Renal pelvis (tissue), 4 donors: Measurements from ENCODE around the gene PLA2G4F. TPM values are rescaled to one million over a fixed set of nuclear protein-coding genes. Genes with fewer than 3 reads are reported as not detected.

Experiments used
- DNase-seq: peaks from one replicate; pipeline ENCODE4 v3.0.0-alpha.2; 2013
- polyA plus RNA-seq, 3 donors: library from polyadenylated mRNA; unstranded; fragments of 120-200 nt; gene quantifications; one replicate each; pipeline ENCODE4 v1.2.1, GENCODE V29; 2013; ENCODE audit not compliant: insufficient read length in 3 of 3

The PLA2G4F gene
- polyA plus RNA-seq, 3 donors: 24.5 to 37.4 (median 35.3) TPM

DNA sequence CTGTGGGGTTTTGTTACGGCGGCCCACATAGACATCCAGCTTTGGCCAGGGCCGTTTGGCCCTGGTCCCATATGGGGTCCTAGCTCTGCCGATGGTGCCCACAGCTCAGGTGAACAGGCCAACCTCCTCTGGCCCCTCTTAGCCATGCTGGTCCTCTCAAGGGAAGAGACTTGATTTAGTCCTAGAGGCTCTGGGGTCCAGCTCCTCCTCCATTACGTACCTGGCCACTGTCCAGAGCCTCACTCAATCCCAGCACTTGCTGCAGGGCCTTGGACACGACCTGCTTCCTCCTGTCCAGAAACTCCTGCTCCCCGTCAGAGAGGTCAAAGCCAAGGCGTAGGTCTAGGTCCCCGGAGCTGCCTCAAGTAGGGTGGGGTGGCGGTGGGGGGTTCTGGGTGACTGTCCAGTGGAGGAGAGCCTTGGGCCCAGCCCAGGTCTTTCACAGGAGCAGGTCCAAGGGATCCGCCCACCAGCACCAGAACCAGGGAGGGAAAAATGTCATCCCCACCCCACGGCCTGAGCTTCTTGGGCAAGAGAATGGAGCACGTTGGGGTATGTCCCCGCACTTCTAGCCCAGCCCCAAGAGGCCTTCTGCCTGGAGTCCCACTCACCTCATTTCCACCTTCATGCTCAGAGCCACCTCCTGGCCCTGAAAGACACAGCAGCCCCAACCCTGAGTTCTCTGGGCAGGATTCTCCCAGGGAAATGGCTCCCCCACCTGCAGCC is 6.8 kb downstream of the PLA2G4F start:
- DNase-seq: no peak

DNA sequence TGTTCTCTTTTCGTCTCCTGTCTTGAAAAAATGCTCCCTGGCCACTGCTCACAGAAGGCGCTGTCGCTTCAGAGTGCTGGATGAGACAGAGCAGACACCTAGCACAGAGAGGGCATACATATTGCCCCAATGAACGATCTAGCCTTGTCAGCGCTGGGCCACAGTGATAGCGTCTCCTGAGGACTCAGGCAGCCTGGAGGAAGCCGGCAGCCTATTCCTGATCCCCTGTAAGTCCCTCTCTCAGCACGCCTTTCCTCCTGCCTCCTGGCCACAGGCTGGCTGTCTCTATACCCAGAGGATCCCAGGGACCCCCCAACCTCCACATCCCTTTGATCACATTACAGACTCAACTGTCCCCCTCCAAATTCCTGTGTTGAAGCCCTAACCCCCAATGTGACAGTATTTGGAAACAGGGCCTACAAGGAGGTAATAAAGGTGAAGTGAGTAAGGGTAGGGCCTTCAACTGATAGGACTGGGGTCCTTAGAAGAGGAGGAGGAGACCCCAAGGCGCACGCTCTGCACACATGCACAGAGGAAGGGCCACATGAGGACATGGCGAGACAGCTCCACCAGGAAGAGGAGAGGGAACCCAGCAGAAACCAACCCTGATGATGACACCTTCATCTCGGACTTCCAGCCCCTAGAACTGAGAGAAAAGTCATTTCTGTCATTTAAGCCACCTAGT is 7.5 kb downstream of the PLA2G4F start:
- DNase-seq: no peak

DNA sequence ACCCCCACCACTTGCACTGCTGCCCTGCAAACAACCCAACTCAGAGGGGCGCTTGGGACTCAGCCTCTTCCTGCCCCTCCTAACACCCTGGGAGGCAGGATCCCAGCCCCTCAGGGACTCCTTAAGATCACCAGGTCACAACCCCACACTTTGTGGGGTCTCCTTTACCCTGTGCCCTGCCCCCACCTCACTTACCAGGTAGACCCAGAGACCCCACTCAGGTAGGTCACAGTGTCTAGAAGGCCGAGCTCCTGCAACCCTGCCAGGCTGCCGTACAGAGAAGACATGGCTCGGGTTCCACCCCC is 9.1 kb downstream of the PLA2G4F start:
- DNase-seq: no peak

DNA sequence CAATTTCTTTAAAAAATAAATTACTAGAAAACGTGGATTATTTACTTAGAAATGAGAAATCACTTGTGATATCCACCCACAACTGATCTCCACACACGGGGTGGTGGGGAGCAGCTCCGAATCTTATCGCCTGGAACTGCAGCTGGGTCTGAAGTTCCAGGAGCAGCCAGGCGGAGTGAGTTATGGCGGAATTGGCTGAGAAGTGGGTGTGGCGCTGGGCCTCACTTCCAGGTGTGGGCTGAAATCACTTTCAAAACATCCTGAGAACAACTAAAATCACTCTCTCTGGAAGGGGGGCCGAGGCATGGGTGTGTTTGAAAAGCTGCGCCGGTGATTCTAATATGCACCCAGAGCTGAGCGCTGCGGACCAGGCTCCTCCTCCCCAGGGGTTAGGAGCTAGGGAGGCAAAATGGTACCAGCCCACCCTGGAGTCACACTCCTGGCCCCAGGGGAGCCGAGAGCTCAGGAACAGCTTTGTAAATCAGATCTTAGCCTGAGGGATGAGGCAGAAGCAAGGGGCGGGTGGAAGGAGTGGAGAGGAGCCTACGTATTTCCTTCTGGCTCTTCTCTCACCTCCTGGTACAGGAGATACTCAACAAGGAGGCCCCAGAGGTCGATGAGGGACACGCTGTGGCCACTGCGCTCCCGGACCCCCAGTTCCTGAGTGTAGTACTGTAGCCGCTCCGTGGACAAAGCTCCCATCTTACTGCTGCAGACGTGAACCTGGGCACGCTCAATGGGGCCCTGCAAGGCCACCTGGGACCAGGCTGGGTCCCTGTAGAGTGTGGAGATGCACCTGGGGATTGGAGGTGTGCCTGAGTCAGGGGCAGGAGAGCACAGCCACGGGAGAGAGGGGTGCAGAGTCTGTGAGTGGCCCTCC is 9.6 kb downstream of the PLA2G4F start:
- no peak for DNase-seq

DNA sequence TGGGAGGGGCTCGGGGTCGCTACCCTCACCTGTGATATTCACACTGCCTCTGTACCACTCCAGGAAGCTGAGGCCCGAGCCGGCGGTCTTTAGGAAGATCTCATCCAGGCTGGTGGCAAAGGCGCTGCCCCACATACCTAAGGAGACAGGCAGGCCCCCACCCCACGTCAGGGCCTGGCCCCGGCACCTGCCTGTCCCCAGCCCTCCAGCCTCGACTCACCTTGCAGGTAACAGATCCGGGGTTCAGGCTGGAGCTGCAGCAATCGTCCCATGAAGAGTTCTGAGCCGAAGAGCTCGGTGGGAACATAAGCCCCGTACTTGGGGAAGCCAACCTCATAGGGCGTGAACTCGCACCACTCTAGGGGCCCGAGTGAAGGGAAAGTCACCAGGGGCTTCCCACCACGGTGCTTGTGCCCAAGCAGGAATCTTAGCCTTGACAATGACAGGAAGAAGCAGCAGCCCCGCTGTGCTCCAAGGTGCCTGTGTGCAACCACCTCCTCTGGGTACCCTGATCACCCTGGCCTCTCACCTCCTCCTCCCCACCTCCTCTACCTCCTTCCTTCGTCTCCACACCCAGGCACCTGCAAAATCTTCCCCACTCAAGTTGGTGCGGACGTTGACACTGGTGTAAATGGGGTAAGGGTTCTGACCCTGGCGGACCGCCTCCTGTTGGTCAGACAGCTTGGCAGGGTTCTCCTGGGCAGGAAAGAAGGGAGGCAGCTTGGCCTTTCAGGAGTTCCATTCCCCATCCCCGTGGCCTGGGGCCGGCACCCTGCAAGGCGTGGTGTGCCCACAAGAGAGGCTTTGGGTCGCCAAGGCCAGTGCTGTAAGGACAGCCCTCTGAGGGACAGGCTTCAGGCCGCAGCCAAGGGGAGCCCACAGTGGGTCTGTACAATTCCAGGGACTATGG is 10.6 kb downstream of the PLA2G4F start:
- DNase-seq: no peak

DNA sequence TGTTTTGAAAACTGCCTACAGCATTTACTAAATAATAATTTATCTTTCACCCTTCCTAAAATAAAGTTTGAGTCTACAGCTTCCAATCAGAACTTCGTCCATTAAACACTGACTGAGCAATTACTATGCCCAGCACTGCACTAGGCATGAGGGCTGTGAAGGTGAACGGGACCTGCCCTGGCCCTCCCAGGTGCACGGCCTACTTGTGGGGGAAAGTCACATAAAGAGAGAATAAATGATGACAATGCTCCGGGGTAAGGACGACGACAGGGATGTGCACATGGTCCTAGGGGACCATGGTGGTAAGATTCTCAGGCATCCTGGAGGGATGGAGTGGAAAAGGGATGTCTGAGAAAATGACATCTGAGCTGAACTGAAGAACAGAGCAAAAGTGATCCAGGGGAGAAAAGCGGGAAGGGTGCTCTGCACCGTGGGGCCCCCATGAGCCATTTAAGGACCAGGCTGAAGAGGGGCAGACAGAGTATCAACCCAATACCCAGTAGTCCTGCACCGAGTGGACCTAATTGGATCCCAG is 11.5 kb downstream of the PLA2G4F start:
- DNase-seq: no peak

DNA sequence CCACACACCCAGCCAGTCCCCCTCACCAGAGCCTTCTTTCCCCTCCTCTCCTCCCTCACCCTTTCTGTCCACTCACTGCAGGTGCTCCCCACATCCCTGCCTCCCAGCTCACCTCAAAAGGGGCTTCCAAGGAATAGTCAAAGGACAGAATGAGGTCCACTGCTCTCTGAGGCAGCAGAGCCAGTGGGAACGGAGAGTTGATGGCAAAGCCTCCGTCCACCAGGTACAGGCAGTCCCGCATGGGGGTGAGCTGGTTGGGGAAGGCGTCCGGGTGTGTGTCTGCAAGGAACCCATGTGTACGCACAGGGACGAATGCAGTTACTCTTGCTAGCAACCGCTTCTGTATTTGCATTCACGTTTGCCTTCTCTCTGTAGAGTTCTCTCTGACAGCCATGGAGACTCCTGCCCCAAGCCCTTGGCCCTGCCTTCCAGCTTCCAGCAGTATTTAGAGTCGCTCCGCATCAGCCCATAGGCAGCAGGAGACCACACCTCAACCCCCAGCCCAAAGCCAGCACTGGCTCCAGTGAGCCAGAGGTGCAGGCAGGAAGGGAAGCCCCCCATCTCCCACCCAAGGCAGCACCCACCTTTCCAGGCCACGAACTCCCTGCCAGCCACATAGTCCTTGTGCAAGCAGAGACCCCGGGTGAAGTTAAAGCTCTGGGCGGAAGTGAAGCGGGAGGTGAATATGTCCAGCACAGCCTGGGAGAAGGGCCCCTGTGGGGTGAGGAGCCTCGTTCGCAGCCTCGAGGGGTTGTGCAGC is 12.4 kb downstream of the PLA2G4F start:
- DNase-seq: no peak

DNA sequence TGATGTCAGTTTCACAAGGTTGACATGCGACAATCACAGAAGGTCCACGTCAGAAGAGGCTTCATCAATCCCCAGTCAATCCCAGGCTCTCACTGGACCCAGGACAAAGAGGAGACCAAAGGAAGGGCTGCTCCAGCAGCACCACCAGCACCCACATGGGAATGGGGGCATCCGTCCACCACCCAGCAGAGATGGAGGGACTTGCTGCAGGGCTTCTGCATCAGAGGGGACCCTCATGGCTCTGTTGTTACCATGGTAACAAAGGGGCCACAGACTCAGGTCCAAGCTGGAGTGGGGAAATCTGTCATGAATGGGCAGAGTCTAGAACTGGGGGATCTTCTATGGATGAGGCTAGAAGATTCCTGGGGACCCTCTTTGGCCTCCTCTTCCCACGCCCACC is 13.1 kb downstream of the PLA2G4F start:
- DNase-seq: no peak

DNA sequence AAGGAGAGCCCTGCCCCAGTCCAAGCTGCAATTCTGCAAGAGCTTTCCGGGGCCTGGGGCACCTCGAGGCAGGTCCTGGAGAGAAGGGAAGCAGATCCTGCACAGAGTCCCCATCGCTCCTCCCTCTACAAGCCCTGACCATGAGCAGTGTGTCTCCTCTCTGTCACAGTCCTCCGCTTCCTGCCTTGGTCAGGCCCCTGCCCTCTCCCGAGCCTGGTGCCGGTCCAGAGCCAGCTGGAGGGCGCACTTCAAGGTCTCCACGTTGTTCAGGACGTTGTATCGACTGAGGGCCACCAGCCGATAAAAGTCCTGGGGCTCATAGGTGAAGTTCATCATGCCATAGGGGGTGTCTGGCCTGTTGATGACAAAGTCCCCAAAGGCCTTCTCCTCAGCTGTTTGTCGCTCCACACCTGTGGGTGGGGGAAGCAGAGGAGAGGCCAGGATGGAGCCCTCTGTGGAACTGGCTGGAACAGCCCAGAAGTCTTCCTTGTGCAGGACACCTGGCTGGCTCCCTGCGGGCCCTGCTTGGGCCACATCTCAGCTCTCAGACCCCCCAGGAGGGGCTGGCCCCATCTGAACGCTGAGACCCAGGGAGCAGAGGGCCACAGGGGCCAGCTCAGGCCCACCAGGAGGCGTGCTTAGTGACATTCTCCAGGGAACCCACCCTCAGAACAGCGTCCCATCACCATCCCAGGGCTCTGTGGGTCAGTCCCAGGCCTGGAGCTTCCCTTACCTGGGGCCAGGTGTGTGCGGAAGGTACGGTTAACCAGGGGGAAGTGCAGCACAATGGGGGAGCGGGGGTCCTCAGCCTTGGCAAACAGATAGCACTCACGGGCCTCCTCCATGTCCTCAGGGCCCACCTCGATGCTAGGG is 14.4 kb downstream of the PLA2G4F start:
- DNase-seq: no peak

DNA sequence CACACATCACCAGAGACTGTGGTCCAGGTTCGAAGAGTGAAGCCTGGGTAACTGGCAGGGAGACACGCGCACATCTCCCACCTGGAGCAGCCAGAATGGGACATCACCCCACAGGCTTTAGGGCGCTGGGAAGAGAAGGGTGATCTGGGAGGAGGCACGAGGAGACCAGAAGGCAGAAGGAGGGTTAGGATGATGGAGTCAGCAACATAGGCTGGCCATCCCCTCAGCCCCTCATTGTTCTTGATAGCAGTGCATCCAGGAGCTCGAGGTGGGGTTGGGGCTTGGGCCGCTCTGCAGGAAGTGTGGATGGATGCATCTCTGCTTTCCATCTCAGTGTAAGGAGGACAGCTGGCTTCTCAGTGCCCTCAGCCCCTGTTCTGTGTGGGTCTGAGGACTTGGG is 15.2 kb downstream of the PLA2G4F start:
- DNase-seq: no peak

DNA sequence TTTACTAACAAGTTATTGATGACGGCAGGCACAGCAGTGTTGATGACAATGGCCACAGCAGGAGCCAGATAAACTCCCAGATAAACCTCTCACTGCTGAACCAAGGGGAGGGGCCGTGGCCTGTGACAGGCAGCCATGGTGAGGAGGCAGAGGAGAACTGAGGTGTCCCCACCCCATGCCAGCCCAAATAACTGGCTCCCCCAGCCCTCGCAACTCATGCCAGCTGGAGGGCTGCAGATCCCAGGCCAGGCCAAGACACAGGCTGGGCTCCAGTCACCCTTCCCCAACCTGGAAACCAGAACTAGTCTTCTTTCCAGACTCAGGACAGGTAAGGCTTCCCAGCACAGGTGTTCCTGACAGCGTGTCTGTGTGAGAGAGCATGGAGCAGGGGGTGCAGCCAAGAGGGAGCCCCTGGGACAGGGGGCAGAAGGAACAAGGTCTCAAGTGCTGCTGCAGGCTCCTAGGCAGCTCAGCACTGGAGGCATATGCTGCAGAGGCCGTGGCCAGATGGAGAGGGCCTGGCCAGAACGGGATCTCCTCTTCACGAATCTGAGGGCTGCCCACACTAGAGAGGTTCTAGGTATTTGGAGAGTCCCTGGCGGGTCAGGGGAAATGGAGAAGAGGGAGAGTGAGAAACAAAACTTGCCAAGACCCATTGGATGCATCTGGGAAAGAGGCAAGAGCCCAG is 15.9 kb downstream of the PLA2G4F start:
- DNase-seq: no peak

DNA sequence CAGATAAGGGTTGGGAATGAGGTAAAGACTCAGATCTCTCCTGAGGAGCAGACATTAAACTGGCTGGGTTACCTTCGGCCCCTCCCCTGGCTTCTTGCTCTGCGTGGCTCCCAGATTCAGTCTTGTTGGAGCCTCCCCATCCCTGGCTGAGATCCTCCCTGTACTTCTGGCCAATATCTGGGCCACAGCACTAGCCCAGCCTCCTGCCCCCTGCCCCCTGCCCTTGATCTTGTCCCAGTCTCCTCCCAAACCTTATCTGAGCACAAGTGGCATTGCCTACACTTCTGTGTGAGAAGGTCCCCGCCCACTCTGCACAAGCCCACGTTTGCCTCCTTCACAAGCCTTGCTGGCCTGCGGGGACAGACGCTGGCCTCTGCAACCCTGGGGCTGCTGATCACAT is 16.8 kb downstream of the PLA2G4F start:
- DNase-seq: no peak

DNA sequence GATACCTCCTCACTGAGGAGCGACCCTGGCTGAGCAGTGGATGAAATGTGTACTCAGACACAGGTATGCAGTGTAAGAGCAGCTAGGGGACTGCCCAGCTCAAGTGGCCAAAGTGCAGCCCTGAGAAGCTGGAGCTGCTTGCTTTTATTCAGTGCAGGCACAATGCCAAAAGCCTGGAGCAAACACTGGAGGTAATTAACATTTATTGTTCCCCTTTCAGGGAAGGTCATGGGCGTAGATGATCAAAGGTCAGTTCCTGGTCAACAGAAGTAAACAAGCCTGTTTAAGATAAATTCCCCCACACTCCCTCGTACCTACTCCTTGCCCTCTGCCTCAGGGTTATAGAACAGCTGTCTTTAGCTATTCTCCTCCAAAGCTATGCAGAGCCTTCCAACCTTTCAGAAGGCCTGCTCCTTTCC is 17.5 kb downstream of the PLA2G4F start:
- DNase-seq: no peak

DNA sequence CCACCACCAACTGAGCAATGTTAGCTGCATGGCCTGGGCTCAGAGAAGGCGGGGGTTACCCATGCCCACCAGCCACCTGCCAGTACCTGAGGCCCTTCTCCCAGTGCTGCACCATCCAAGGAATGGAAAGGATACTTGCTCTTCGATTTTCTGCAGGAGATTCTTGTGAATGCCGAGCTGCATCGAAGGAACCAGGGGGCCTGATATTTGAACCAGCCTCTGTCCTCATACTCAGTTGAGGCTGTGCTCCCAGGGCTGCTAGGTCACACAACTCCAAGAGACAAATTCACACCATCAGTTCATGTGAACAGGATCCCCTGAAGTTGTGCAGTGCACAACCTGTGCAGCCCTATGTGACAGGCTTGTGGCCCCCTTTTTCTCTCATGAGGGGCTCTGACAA is 18.0 kb downstream of the PLA2G4F start:
- no peak for DNase-seq

DNA sequence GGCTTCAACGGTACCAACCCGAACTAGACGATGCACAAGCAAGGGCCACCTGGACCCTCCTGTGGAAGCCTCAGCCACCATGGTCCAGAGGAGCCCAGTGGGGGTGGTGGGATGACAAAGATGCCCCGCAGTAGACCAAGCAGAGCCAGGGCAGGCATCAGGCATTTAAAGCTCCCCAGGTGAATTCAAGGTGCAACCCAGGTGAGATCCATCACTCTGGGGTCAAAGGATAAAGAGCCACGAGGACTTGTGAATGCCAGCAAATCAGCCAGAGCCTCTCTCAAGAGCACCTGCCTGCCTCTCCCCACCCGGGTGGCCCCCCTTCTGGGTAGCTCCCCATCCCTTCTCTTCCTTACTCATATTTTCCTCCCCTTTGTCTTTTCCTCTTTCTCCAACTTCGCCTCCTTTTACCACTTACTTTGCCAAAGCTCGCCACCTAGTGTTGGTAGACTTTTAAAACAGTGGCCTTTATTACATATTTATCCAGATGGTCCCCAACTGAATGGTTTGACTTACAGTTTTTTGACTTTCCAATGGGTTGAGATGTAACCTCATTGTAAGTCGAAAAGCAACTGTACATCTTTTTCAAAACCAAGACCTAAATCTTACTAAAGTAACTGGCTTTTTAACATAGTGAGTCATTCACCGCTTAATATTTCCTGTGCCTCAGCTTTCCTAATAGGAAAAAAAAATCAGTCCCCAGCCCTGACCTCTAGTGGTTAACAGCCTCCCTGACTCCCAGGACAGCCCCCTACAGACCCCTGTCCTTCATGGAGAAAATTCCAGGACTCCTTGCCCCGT is 18.8 kb downstream of the PLA2G4F start:
- peak; percentile 54 for DNase-seq

DNA sequence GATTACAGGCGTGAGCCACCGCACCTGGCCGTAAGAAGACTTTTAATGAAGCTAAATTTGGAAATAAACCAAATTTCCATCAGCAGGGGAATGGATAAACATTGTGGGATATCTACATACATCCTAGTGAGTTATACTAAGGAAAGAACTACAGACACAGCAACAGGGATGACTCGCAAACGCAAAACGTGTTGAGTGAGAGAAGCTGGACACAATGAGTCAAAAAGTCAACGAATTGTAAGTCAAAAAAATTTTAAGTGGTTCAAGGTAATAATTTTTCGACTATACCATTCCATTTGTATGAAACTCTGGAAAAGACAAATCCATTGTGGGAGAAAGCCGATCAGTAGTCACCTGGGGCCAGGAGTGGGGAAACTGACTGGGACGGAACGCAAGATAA is 19.9 kb downstream of the PLA2G4F start:
- DNase-seq: no peak

DNA sequence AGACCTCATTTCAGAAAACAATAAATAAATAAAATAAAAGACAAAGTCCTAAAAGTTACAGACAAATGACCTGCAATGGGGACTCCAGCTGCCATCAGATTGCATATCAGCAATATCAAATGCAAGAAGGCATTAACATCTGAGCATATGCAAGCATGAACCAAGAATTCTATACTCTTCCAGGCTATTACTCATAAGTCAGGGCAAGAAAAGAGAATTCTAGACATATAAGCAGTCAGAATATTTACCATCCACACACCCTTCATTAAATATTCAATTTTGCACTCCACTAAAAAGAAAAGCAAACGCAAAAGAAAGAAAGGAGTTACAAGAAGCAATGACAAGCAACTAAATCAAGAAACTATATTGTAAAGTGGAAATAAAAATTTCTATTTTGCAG is 21.1 kb downstream of the PLA2G4F start:
- no peak for DNase-seq

DNA sequence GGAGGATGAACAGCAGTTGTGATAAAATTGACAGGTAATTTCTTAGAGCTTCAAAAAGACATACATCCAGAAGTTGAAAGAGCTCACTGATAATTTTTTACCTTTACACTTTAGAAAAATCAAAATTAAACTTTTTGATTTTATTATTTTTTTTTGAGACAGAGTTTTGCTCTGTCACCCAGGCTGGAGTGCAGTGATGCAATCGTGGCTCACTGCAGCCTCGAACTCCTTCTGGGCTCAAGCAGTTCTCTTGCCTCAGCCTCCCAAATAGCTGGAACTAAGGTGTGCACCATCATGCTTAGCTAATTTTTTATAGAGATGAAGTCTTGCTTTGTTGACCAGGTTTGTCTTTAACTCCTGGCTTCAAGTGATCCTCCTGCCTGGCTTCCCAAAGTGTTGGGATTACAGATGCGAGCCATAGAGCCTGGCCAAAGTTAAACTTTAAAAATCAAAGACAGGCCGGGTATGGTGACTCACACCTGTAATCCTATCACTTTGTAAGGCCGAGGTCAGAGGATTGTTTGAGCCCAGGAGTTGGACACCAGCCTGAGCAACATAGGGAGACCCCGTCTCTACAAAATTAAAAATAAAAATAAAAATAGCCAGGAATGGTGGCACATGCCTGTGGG is 21.7 kb downstream of the PLA2G4F start:
- DNase-seq: no peak
